CMK (cell line): ENCODE measurements around the gene LOXL3.

Experiments
- DNase-seq: peaks from one replicate; pipeline ENCODE4 v3.0.0-alpha.2; 2010; ENCODE audit warnings: low read depth

The LOXL3 gene, protein sequence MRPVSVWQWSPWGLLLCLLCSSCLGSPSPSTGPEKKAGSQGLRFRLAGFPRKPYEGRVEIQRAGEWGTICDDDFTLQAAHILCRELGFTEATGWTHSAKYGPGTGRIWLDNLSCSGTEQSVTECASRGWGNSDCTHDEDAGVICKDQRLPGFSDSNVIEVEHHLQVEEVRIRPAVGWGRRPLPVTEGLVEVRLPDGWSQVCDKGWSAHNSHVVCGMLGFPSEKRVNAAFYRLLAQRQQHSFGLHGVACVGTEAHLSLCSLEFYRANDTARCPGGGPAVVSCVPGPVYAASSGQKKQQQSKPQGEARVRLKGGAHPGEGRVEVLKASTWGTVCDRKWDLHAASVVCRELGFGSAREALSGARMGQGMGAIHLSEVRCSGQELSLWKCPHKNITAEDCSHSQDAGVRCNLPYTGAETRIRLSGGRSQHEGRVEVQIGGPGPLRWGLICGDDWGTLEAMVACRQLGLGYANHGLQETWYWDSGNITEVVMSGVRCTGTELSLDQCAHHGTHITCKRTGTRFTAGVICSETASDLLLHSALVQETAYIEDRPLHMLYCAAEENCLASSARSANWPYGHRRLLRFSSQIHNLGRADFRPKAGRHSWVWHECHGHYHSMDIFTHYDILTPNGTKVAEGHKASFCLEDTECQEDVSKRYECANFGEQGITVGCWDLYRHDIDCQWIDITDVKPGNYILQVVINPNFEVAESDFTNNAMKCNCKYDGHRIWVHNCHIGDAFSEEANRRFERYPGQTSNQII

DNA sequence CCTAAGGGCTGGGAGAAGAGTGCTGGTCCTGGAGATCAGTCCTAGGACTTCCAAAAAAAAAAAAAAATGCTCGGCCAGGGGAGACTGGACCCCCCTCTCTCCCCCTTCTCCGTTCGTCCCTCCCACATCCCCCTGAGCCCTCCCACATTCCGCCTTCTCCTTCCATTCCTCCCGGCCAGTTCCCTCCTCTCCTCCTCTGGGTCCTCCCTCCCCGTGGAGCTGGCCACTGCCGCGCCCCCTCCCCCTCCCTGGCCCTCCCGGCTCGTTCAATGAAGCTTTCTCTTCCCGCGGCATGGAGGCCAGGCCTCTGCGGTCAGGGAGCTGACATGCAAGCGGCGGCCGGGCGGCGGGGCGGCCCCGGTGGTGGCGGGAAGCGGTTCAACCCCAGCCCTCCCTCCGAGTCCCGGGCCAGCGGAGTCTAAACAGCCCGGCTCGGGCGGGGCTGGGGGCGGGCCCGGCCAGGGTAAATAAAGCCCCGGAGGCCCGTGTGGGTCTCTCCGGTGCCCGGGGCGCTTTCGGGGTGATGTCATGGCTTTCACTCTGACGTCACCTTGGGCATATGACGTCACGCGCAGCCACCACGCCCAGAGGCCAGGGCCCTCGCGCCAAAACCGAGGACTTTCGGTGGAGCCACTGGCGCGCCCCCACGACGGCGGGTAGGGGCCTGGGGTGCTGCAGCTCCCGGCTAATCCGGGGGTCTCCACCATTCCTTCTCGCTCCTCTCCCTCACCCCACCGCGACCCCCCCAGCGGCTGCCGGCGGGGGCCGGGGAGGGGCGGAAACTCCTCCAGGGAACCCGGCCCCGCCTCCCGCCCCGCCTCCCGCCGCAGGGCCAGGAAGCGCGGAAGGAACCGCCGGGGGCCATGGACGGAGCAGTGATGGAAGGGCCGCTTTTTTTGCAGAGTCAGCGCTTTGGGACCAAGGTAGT is at the start of gene LOXL3, which contains the start of gene DOK1:
TSS of gene LOXL3 (minus strand) at position 51 of the 928 bp plus-strand sequence. CDS start 1,308 bp downstream, outside the sequence.
TSS of gene DOK1 (plus strand) at position 829 of the 928 bp plus-strand sequence. CDS start at position 864, 35 bp downstream.
- peak; percentile 76 for DNase-seq

DNA sequence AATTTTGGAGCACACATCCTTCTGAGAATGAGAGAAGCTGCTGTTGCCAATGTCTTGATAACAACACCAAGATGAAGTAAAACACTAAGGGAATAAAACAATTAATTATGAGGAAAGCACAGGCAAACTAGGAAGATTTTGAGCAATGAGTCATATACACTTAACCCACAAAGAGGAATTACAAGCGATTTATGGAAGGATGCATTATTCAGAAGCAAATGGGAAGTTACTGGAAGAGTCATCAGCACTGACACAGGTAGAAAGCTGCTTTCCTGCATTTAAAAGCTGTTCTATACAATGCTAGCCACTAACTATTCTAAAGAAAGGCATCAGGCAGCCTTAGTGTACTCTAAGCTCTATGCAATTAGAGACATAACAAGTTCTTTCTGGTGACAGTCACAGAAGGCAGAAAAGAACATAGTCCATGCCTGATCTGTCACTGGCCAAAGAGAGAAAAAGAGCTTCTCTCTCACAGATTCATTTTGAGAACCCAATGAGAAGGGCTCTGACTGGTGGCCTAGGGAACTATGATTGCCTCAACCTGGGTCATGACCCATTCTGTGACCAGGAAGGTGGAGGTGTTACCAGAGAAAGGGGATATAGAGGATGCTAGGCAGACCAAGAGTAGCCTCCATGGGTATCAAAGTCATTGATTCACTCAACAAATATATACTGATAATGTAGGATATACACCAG is 49.0 kb upstream of the LOXL3 start:
- no peak for DNase-seq

DNA sequence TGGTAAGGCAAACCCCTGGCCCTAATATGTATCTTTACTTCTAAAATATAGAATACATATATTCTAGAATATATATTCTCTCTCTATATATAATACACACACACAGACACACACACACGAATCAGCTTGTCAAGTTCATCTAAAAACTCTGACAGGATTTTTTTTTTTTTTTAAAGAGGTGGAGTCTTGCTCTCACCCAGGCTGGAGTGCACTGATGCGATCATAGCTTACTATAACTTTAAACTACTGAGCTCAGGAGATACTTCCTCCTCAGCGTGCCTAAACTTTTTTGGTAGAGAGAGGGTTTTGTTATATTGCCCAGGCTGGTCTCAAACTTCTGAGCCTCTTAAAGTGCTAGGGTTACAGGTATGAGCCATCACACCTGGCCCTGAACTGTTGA is 45.9 kb upstream of the LOXL3 start:
- DNase-seq: no peak

DNA sequence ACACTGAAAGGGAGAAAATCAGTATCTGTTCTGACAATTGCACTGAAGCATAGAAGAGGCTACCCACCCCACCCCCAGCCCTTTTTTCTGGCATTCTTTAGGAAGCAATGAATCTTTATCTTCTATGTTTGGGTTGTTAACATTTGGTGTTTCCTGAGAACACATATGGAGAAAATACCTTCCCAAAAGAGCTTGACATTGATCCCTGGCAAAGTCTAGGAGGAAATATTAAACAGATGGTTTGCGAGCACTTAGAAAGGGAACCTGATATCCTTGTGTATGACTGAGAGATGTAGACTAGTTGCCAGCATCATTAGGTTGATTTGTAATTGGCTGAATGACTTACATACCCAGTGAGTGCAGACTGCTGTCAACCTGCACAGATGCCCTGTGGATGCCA is 43.7 kb upstream of the LOXL3 start:
- DNase-seq: no peak

DNA sequence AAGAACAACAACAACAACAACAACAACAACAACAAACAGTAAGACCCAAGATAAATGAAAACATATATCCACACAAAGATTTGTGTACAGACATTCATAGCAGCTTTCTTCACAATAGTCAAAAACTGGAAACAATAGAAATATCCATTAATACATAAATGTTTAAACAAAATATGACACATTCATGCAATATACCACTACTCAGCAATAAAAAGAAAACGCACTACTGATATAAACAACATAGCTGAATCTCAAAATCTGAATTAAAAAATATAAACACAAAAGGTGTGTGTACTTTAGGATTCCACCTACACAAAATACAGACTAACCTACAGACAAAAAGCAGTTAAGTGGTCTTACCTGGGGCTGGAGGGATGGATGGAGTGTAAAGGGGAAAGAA is 42.8 kb upstream of the LOXL3 start:
- DNase-seq: no peak

DNA sequence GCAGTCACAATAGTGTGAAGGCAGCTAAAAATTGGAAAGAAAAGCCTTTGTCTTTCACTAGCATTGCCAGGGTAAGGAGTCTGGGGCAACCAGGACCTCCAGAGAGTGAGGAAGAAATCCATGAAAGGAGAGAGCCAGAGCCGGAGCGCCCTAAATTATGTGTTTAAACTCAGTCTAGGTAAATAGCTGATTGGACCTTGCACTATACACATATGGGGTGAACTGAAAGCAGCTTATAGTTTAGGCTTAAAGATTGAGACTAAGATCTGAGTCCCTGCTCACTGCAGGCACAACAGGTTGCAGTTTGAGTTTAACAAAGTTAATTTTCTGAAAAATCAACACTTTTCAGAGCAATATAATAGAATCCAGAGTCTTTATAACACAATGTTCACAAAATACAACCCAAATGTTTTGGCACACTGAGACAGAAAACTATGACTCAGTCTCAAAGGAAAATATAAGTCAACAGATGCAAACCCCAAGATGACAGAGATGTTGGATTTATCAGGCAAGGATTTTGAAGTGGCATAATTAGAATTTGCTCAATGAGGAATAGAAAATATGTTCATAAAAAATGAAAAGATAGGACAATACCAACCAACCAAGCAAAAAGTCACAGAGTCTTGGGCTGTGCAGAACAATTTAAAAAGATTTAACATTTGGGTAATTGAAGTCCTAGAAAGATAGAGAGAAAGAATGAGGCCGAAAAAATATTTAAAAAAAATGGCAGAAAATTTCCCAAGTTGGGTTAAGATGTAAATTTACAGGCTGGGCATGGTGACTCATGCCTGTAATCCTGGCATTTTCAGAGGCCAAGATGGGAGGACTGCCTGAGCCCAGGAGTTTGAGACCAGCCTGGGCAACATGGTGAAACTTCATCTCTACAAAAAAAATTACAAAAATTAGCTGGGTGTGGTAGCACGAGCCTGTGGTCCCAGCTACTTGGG is 40.4 kb upstream of the LOXL3 start:
- DNase-seq: no peak

DNA sequence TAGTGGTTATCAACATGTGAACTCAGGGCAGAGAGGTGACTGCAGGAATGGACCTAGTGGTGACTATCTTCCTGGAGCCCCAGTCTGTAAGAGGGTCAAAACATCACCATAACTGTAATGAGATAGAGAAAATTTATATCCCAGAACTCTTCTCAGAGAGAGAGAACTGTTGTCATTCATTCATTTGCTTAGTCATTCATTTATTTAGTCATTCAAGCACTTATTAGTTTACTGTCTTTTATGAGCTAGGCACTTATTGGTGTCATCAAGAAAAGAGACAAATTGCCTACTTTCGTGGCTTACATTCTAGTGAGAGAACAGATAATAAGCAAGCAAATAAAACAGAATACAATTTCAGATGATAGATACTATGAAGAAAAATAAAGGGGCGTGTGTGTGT is 34.9 kb upstream of the LOXL3 start:
- DNase-seq: no peak

DNA sequence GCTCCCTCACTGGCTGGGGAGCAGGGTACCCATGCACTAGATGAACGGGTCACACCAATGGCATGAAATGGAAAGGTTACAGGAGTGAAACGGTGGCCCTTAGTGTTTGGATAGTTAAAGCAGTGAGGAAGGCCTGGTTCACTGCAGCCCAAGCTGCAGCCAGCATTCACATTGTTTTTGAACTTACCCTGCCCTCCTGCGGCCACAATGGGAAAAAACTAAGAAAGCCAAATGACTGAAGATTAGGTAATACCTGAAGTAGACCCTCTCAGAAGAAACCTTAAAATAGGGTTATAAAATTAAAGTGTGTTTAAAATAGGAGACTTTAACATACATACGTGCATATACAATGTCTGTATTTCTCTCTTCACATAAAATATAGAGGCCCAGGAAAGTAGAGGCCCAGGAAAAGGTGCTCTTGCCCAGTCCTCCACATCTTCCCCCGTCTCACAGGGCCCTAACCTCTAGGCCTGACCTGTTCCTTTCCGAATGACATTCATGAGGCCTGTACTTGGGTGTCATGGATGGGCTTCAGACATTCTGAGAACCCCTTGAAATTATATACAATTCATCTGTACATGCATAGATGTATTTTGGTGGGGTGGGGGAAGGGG is 34.0 kb upstream of the LOXL3 start:
- no peak for DNase-seq

DNA sequence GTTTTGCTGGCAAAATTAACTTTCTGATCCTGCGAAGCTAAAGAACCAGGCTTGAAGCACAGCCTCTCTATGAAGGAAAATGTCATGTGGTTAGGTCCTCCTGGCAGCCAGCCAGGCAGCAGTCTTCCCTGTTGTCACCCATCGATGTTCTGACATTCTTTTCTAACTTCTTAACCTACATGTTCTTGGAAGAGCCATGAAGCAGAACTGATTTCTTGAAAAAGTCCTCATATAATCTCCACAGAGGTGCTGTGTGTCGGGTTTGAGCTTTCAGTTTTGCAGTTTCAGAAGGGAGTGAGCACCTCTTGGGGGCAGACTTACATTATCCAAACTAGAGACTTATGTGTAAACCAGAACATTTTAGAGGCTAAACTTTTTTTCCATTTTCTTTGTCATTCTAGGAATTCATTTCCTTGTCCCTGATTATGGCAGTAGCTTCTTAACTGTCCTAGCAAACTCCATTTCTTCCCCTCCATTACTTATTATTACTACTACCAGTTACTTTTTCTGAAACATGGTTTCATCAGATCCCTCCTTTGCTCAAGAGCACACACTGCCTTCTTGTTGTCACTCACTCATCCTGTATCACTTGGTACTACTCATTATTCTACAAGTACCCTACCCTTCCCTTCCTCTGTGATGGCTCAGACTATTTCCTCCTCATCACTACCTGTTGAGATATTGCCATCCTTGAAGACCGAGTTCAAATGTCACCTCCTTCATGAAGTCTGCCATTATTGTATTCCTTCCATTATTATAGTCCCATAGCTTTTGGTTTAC is 31.9 kb upstream of the LOXL3 start:
- DNase-seq: no peak

DNA sequence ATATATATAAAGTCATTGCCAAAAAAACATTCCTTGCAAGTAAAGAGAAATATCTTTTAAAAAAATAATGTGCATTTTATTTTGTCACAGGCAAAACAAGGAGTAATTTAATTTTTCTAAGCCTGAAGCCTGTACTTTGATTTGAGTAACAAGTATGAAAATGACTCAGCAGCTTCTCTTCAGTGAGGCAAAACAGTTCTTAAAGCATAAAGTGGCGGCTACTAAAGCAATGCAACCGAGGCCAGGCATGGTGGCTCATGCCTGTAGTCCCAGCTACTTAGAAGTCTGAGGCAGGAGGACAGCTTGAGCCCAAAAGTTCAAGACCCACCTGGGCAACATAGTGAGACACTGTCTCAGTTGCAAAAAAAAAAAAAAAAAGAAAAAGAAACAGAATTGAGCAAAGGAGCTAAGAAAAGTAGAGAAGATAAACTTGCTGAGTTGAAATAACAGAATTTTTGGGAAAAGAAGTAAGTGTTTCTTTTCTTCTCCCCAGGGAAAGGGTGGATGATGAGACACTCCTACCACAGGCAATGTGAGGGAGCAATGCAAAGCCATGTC is 30.4 kb upstream of the LOXL3 start:
- no peak for DNase-seq

DNA sequence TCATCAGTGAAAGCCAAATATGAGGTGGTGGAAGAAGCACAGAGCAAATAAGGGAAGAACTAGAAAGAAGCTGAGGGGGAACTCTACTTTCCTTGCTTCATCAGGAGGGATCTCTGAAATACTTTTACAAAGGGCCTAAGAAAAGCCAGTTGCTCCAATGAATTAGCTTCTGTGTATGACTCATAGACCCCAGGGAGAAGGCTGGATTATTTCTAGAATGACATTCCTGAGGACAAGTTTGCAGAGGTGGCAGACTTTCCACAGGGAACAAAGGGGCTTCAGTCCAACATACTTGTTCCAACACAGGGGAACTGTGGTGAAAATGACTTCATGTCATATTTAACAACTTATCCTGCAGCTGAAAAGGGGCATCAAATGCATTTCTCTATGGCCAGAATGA is 29.8 kb upstream of the LOXL3 start:
- no peak for DNase-seq

DNA sequence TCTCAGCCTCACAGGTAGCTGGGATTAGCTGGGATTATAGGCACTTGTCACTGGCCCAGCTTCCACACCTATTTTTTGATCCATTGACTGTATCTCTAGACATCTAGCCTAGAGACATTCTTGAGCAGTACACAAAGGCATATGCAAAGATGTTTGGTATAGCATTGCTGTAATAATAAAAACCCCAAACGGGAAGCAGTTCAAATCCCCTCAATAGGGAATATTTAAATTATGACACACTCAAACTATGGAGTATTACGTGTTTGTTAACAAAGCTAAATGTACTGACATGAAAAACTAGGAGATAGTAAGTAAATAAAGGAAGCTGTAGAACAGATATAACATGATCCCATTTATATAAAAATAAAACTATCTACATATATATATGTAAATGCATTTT is 28.4 kb upstream of the LOXL3 start:
- DNase-seq: no peak

DNA sequence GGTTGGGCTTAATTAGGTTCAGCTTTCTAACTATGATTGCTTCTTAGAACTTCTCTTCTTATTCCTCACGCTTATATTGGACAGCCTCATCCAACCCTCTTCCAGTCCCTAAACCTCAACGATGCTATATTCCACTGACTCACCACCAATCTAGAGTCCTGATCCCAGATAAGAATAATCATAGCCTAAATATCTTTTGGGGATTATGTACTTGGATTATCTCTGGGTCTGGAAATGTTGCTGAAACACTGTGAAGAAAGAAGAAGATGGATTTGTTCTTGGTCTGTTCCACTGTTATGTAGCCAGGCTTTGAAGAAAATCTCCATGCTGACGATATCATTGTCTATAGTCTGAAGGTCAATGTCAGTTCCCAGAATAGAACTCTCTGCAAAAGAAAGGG is 27.7 kb upstream of the LOXL3 start:
- no peak for DNase-seq

DNA sequence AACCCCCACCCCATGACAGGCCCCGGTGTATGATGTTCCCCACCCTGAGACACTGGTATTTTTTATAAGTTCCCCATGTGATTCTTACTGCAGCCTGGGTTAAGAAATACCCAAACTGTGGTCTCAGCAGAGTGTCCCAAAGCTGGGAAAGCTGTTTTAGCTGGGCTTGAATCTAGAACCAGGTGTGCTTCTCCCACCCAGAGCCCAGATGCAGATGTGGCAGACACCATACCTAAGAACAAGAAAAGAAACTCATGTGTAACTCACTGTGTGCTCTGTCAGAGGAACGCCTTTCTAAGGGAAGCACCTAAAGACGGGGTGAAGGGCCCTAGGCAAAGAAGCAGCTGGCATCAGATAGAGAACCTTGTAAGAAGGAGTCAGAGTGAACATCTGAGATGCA is 24.7 kb upstream of the LOXL3 start:
- no peak for DNase-seq

DNA sequence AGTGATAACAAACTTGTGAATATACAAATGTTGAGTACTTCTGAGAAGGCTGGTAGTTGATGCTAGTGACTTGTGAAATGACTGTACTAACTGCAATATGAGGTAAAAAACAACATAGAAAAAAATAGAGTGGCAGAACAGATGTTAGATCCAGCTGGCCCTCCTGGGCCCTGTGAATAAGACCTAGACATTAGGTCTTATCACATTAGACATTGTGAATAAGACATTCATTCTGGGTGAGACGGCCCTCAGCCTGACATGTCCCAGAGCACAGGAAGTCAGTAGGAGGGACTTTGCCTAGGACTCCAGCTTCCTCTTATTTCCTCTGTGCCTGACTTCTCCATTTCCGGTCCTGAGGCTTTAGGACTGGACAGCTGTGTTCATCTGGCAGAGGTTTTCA is 23.7 kb upstream of the LOXL3 start:
- DNase-seq: no peak

DNA sequence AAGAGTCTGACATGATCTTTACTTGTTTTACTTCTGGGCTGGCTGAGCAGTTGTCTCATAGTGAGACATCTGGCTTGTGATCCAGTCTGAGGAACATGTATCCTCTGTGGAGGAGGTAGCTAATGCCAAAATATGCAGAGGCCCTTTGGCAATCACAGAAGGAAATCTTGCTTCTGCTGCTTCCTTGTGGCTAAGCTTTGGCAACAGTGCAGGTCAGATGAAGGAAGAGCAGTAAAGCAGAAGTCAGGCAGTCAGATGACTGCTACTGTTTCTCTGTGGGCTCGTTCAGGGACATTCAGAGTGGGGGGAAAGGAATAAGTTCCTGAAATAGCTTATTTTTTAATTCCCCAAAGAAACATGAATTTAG is 23.1 kb upstream of the LOXL3 start:
- DNase-seq: no peak

DNA sequence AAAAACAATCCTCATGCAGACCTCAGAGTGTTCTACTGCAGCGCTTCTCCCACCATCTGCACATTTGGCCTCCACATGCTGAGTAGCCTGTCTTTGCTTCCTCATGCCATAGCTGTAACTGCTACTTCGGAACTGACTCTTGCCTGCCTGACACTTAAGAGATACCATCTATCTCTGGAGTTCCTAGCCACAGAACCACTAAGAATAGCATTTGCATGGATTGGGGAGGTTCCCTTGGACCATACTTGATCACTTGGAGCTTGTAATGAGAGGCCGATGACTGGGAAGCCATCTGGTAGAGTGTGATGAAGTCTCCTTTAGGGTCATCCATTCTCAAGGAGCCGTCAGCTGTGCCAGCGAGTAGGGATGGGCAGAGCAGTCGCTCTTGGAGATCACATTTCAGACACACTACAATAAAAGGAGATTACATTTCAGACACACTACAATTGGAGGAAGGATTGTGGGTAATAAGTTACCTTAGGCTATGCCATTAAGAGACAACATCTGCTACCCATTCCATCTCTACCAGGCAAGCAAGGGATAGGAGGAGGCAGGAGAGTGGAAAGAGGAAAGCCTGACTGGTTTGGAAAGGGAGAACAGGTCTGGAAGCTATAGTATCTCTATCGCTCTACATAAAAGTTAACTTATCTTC is 22.6 kb upstream of the LOXL3 start:
- DNase-seq: peak; percentile 84

DNA sequence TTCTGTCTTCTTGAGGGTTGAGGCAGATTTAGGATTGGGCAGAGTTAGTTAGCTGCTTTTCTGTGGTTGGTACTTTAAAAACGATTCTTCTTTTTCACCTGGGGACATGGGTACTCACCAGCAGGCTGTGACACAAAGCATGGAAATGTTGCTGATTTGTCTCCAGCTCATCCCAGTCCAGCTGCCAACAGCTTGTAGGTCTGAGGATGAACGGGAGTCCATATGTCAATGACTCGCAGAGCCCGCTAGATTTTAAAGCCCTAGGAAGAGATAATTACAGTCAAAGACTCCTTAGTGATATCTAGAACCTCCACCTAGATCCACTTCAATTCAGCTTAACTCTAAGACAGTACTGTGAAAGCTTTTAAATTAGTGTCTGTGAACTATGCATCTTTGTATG is 21.6 kb upstream of the LOXL3 start:
- DNase-seq: no peak
